Hepatic stellate cell (primary cell): ENCODE results near the gene ARRDC1.
"Not testable (repeated sequence)": the region's sequence is repeated elsewhere in the genome, so short reads cannot be mapped to it uniquely, and the experiment has no call there.

Source experiments
- DNase-seq: peaks from one replicate; pipeline ENCODE4 v3.0.0; 2011; ENCODE audit warnings: low spot score

Gene ARRDC1

DNA sequence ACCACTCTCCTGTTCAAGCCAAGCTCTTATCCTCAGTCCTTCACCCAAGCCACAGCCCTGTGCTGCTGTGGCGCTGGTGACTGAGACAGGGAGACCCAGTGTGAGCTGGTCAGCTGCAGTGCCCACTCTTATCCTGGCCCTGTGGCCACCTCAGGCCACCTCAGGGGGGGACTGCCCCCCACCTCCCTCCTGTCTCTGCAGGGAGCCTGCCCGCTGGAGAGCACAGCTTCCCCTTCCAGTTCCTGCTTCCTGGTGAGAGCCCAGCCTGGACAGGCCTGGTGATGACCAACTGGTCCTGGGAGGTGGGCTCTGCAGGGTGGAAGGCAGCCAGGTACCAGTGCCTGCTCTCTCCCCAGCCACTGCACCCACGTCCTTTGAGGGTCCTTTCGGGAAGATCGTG lies 7.8 kb downstream of the ARRDC1 start:
- DNase-seq = no peak

DNA sequence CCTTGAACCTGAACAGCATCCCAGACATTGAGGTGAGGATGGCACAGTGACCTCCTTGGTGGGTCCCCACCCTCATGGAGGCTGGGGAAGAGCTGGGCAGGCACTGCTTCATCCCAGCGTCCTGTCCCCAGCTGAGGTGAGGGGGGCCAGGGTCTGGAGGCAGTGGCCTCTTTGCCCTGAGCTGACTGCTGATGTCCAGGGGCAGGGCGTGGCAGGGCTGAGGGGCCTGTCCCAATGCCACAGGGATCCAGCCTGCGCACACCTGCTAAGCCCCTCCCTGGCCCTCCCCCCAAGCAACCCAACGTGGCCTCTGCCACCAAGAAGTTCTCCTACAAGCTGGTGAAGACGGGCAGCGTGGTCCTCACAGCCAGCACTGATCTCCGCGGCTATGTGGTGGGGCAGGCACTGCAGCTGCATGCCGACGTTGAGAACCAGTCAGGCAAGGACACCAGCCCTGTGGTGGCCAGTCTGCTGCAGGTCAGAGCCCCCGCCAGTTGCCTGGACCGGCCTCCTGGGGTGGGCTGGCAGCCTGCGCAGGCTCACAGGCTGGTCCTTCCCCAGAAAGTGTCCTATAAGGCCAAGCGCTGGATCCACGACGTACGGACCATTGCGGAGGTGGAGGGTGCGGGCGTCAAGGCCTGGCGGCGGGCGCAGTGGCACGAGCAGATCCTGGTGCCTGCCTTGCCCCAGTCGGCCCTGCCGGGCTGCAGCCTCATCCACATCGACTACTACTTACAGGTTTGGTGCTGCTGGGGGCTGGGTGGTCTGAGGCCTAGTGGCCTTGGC lies 8.4 kb downstream of the ARRDC1 start:
- DNase-seq = no peak

- no peak for DNase-seq
Observed at GRCh38 chr9:137614631-137615386, 9.3 kb downstream of the ARRDC1 start.

- no peak for DNase-seq
Observed at GRCh38 chr9:137615387-137615871, 9.9 kb downstream of the ARRDC1 start.

DNA sequence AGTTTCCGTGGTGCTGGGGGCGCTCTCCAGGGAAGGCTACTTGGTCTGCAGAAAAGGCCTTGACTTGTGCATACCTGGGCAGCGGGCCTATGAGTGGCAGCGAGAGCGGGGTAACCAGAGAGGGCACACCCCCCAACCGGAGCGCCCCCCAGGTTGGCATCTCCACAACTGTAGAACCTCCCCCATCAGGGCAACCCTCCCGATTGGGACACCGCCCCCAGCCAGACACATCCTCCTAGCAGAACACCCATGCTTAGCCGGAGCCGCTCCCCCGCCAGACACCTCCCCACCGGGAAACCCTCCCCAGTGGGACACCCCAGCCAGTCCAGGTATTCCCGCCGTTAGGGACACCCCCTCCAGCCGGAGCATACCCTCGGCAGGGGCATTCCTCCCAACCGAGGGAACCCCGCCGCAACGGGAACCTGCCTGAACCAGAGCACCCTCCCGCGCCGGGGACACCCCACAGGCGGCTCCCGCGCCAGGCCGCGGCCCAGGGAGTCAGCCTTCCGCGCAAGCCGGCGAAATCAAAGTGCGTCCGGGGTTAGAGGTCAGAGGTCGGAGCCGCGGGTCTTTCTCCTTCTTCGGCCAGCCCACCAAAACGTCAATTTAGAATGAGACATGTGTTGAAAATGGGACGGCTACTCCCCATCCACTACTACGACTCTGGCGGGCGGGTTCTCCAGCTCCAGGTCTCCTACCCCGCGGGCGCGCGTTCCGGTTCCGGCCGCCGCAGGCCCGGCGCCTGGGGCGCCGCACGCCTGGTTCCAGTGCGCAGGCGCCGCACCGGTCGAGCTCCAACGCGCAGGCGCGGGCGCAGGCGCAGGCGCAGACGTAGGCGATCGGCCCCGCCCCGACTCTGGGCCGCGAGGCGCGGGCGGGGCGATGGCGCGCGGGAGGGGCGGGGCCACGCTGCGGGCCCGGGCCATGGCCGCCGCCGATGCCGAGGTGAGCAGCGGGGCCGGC lies 12.9 kb downstream of the ARRDC1 start, which contains the start of gene EHMT1:
EHMT1 (plus strand) TSS at position 901 of the 963 bp plus-strand sequence; CDS start at position 925, 24 bp downstream.
- DNase-seq = peak; percentile 98

DNA sequence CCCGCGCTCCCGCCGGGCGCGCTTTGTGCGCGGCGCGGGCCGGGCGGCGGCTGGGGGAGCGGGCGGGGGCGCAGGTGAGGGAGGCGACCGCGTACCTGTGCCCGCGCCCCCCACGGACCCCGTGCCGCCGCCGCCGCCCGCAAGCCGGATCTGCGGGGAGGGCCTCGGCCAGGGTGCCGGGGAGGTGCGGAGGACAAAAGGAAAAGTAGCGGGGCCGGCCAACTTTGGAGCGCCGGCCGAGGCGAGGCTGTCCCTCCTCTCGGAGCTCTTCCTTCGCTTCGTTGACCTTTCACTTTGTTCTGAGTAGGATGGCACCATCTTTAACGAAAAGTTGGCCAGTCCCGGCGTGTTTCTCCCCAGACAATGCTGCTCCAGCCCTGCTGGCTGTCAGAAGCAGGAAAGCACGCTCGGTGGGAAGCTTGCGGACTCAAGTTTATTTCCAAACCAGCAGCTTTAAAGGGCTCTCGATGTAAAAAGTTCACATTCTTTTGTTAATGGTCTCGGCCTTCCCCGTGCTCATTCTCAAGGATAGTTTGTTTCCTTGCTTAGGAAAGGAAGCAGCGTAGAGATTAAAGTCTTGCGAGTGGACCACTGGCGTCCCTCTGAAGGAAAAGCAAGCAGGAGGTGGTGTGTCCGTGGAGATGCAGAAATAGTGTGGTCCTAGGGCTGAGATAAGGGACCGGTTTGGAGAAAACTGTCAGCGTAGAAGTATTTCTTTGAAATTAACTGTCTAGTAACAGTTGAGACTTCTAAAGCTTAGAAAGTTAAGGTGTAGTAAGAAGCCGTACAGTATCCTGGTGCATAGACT lies 14.0 kb downstream of the ARRDC1 start:
- peak; percentile 76 for DNase-seq

- DNase-seq = no peak
Observed at GRCh38 chr9:137620048-137620405, 14.5 kb downstream of the ARRDC1 start.

DNA sequence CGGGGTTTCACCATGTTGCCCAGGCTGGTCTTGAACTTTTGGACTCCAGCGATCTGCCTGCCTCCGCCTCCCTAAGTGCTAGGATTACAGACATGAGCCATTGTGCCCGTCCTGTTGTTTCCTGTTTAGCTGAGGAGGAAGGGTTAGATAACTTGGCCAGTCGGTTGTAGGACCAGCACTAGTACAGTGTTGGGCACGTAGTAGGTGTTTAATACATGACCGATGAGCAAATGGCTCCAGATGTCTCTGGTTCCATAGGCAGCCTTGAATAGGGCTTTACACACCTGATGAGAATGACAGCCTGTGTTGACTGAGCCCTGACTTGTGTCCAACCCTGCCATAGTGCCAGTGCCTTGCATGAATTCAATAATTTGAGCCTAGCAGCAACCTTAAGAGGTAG lies 15.1 kb downstream of the ARRDC1 start:
- DNase-seq = no peak

DNA sequence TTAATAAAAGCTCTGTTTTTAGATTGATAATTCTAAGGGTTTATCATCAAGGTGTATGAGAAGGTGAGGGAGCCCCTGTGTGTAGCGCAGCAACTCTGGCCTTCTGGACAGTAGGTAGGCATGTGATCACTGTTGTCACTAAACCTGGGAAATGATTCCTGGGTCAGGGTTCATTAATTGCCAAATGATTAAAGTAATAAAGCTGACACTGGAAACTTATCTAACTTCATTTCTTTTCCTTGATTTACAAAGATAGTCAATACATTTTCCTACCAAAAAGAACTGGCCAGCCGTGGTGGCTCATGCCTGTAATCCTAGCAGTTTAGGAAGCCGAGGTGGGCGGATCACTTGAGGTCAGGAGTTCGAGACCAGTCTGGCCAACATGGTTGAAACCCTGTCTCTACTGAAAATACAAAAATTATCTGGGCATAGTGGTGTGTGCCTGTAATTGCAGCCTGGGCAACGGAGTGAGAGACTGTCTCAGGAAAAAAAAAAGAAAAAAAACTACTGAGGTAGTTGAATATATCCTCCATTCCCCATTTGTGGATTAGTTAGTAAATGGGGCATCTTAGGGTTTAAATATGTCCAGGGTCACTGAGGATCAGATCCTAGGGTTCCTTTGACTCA lies 15.8 kb downstream of the ARRDC1 start:
- DNase-seq = no peak

DNA sequence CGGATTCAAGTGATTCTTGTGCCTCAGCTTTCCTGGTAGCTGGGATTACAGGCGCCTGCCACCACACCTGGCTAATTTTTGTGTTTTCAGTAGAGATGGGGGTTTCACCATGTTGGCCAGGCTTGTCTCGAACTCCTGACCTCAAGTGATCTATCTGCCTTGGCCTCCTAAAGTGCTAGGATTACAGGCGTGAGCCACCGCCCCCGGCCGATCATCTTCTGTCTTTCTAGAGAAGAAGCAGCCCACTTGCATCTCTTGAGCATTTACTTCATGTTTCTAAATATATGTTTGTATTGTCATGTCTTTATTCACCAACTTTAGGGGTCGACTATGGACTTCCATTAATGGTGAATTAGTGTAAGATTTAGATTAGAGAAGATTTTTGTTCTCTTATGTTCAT lies 16.7 kb downstream of the ARRDC1 start:
- DNase-seq = not testable (repeated sequence)

DNA sequence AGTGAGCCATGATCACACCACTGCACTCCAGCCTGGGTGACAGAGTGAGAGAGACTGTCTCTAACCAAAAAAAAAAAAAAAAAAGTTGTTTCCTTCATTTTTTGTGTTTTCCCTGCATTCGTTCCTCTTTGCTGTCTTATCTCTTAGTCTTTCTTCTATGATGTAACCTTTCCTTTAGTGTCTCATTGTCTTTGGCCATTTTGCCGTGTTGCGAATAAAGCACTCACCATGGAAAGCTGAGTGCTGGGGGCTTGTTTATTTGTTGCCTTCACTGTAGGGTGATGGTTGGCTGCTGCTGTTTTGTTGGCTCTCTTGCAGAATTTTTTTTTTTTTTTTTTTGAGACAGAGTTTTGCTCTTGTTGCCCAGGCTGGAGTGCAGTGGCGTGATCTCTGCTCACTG lies 21.0 kb downstream of the ARRDC1 start:
- no peak for DNase-seq

- not testable (repeated sequence) for DNase-seq
Observed at GRCh38 chr9:137627406-137627805, 21.9 kb downstream of the ARRDC1 start.

GRCh38 chr9:137630126-137630525 lies 24.6 kb downstream of the ARRDC1 start:
- no peak for DNase-seq

- DNase-seq = peak; percentile 67
Observed at GRCh38 chr9:137630679-137631078, 25.2 kb downstream of the ARRDC1 start.

DNA sequence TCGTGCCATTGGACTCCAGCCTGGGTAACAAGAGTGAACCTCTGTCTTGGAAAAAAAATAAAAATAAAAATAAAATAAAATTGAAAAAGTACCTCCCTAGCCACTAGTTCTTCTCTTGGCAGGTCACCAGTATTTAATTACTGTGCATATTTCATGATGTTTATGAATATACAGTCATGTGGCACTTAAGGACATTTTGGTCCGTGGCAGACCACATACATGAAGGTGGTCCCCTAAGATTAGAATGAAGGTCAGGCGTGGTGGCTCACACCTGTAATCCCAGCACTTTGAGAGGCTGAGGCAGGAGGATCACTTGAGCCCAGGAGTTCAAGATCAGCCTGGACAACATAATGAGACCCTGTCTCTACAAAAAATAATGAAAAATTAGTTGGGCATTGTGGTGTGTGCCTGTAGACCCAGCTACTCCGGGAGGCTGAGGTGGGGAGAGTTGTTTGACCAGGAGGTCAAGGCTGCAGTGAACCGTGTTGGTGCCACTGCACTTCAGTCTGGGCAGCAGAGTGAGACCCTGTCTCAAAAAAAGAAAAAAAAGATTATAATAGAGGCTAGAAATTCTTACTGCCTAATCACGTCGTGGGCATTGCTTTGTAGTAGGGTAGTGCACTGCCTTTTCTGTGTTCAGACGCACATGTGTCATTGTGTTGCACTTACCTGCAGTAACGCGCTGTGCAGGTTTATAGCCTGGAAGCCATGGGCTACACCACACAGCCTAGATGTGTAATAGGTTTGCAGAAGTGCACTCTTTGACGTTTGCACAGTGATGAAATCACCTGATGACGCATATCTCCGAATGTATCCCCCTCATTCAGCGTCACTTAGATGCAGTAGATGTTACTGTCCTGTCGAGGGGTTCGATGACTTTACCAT lies 26.1 kb downstream of the ARRDC1 start:
- DNase-seq = no peak

DNA sequence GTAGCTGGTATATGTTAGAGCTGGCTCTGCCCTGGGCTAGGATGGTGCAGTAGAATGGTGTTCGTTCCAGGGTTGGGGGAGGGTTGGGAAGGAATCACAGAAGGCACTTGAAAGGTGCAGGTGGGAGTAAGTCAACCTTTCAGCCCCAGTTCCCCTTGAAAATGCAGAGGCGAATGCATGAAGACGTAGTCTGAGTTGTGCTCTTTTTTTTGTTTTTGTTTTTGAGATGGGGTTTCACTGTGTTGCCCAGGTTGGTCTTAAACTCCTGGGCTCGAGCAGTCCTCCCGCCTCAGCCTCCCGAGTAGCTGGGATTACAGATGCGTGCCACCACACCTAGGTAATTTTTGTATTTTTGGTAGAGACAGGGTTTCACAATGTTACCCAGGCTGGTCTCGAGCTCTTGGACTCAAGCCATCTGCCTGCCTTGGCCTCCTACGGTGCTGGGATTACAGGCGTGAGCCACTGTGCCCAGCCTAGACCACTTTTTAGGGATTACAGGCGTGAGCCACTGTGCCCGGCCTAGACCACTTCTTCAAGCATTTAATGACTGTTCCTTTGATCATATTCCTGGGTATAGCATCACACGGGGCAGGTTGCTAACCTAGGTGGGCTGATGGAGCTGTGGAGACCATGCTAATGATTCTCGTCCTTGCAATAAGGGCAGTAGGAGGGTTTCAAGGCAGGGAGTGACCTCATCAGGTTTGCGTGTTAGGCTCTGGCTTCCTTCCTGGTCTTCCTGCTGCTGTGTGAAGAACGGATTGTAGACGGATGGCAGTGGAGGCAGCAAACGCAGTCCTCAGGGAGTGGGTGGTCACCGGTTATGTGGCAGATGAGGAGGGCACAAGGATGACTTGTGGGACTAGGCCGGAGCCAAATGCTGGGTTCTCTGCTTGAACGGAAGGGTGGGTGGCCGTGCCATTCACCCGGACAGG lies 27.0 kb downstream of the ARRDC1 start:
- DNase-seq = no peak

DNA sequence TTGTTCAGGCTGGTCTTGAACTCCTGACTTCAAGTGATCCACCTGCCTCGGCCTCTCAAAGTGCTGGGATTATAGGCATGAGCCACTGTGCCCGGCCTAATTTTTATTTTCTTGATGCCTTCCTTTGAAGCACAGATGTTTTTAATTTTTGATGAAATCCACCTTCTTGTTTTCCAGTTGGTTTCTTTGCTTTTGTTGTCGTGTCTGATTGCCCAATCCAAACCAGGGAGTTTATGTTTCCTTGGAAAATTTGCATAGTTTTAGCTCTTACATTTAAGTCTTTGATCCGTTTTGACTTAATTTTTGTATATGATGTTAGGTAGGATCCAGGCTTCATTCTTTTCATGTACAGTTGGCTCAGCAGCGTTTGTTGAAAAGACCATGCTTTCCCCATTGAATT lies 28.5 kb downstream of the ARRDC1 start:
- no peak for DNase-seq

- DNase-seq = no peak
Observed at GRCh38 chr9:137638680-137639079, 33.2 kb downstream of the ARRDC1 start.
